NCI-H1417 treated with DMSO at 0.1 percent for 48 hours (cell line): ENCODE measurements around the gene CPNE8.

ENCODE experiments used
- DNase-seq: peaks from one replicate; lab custom pipeline; 2025; lab: John Stamatoyannopoulos, UW

Gene CPNE8

DNA sequence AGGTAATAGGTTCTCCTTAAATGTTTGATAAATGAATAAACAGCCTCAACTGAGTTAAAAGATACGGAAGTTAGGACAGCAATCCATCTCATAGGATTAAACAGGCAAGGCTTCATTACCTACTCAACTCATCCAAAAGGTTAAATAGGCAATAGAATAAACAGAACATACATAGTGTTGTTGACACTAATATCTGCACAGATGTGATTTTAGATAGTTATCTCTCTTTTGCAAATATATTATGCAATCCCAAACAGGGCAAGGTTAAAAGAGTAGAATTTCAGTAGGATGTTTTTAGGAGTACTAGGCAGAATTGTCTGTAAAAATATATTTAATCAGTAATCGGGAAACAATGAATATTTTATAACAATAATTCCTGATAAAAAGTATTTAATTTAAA lies 276.3 kb downstream of the CPNE8 start:
- DNase-seq: no peak

DNA sequence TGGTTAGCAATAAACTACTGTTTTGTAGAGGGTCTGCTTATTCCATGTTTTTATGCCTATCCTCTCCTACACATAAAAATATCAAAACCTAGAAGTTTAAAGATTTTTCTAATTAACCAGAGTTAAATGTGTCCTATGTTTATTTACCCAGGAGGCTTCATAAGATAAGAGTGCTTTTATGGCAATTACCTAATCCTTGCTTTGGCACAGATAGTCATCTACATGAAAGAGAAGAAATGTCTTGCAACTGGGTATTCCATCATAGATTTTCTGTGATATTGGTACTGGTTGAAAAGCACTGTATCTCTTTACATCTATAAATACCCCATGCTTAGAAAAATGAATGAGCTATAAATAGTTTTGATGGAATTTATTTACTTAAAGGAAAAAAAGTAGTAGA lies 277.1 kb downstream of the CPNE8 start:
- DNase-seq: no peak

DNA sequence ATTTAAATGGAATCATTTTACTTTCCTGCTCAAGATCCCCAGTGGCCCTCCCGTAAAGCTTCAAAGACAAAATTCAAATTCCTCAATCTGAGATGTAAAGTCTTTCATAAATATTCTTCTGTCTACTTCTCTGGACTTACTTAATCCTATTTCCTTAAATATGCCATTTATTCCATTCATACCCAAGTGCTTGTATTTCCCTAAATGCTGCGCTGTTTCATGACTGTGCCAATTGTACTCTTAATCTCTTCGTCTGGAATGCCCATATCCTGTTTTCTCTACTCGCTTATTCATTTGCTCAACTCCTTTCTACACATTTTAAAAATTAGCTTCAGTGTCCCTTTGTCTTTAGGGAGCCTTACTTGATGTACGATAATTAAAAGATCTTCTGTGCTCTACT lies 280.1 kb downstream of the CPNE8 start:
- DNase-seq: no peak

DNA sequence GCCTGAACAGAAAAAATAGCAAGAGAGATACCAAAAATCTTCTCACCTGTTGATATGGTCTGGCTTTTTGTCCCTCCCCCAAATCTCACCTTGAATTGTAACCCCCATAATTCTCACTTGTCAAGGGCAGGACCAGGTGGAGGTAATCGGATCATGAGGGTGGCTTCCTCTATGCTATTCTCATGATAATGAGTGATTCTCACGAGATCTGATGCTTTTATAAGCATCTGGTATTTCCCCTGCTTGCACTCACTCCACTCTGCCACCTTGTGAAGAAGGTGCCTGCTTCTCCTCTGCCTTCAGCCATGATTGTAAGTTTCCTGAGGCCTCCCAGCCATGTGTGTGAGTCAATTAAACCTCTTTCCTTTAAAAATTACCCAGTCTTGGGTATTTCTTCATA lies 291.2 kb downstream of the CPNE8 start:
- DNase-seq: no peak

DNA sequence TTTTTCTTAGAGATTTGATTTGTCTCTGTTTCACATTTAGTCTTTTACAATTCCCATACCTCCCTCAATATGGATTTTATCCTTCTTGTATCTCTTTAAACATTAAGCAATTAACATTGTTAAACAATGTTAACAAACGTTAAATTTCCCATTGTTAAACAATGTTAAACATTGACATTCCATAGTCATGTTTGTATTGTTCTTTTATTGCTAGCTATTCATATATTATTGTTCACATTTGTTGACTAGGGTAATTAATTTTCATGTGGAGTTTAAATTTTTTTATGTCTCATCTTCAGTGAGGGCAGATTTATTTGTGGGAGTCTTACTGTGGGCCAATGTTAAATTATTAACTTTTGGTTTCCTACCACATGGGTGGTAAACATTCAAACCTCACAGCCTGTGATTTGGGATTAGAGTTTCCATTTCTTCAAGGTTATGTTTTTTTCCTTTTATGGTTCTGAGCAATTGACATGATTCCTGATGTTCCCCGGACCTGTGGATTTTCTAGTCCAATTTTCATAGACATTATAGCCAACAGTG lies 294.5 kb downstream of the CPNE8 start:
- DNase-seq: no peak

DNA sequence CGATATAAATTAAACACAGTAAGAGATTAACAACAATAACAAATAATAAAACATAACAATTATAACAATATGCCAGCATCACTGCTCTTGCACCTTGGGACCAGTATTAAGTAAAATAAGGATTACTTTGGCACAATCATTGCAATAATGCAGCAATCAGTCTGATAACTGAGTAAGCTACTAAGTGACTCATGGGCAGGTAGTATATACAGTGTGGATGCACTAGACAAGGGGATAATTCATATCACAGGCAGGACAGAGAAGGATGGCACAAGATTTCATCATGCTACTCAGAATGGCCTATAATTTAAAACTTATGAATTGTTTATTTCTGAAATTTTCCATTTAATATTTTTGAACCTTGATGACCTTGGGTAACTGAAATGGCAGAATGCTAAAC lies 298.1 kb downstream of the CPNE8 start:
- DNase-seq: no peak
